Erythroblast (primary cell): ENCODE data around the gene HMGN2.

Experiments
- DNase-seq, 2 experiments: peaks; one replicate each; lab custom pipeline; 2025; lab: John Stamatoyannopoulos, UW
- GATA1 ChIP-seq: IDR thresholded peaks from 2 replicates; pipeline ENCODE4 v1.6.1; 2011; ENCODE audit warnings: low read depth, mild to moderate bottlenecking, control low read depth, low read length, moderate library complexity
- POLR2A ChIP-seq: IDR thresholded peaks from 2 replicates; pipeline ENCODE4 v1.6.1; 2011; ENCODE audit warnings: mild to moderate bottlenecking, low read length

Gene HMGN2

DNA sequence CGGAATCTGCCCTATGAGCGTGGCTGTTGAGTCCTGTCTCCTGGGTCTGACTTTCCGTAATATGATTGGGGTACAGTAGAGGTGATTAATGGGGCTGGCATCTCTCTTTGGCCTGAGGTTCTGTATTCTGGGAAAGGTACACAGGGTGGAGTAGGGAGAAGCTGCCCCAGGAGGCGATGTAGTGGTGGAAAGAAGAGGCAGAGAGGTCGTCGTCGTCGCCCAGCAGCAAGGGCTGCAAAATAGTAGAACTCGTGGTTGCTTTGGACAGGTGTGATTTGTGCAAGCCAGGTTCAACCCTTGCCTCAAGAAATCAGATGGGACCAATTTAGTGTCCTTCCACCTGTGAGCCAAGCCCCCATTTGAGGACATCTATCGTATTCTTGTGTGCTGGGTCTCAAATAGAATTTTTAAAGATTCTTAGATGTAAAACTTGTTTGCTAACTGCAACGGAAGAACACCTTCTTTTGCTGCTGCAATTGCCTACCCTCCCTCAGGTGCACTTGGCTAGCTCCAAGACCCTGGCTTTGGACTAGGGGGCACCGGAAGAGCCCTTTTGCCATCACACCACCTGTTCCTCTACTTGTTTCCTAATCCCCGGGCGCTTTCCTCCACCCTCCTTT lies 1.3 kb upstream of the HMGN2 start:
- DNase-seq: no peak
- no peak for TF ChIP-seq POLR2A

DNA sequence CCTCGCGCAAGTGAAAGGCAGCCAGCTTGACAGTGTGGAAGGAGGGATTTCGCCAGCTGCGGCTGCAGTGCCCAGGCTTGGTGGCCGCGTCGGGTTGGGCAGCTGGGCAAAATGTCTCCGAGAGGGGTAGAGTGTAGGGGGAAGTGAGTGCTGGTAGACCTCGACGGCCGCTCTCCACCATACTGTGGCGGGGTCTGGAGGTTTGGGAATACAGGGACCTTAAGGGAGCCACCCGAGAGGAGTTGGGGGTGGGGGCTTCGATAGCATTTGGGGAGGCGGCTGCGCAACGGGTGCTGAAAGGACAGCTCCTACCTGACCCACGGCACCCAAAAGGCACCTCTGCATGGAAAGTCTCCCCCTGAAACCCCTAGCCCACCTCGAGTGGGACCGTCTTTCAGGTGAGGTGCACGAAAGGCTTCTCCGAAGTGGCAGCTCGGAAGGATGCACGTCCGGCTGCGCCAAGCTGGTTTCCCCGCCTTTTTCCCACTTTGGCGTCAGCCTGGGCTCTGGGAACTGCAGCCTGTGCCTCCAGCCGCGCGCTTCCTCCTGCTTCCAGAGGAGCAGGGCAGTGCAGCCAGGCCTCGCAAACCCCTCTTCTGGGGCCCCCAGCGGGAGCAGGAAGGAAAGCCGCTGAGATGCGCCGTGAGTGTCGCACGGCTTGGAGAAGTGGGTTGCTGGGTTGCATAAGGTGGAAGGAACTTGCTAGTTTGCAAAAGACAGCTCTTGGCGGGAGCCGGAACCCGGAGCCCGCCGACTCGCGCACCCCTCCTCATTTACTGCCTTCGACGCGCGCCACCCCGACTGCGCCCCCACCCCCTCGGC lies 531 bp upstream of the HMGN2 start:
- TF ChIP-seq GATA1: no peak
- TF ChIP-seq POLR2A: peak; percentile 37
- peak; percentile 65 to 73 for DNase-seq

DNA sequence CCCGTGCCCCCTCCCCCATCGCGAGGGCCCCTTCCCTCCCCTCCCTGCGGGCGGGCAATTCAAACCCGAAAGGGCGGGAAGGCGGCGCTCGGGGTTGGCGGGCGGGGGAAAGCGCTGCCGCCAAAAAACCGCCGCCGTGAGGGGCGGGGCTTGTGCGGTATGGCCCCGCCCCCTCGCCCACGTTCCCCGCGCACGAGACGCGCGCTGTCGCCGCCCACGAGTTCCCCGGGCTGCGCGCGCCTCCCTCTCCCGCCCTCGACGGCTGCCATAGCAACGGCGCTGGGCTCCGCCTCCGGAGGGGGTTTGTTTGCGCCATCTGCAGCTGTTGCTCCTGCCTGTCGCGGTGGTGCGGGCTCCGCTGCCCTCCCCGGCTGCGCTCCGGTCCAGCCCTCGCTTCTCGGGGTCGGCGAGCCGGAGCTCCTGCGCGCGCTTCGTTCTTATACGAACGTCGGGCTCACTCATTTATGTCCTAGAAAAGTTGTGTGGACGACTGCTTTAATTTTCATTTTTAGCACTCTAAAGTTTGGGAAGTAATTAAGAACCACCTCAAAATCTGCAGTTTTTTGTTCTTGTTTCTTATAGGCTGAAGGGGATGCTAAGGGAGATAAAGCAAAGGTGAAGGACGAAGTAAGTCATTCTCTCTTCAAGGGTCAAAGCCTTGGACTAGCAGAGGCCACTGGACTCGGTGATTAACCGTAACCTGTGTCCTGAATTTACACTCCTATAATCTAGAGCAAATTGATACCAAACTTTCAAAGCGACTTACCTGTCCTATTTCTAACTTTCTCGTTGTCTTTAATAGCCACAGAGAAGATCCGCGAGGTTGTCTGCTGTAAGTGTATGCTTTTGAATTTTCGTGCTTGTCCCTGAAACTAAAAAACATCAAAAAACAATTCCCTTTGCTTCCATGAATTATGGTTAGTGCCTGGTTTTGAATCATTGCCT lies 933 bp downstream of the HMGN2 start:
- TF ChIP-seq GATA1: no peak
- peak; percentile 49 for TF ChIP-seq POLR2A

DNA sequence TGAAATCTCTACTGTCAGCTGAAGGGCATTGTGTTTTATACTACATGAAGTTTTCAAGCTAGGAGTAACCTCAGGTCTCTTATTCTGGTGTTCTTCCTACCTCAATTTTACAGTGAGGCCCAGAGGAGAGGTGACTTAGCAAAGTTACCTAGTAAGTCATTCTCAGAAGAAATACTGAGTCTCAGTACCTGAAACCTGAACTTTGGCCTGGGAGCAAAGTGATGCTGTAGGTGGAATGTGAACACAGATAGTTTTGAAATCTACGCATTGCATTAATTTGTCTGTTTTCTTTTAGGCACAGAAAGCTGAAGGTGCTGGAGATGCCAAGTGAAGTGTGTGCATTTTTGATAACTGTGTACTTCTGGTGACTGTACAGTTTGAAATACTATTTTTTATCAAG lies 2.6 kb downstream of the HMGN2 start:
- no peak for DNase-seq

More for the DNA sequence above, 933 bp downstream of the HMGN2 start:
- peak; percentile 95 to 99 for DNase-seq

DNA sequence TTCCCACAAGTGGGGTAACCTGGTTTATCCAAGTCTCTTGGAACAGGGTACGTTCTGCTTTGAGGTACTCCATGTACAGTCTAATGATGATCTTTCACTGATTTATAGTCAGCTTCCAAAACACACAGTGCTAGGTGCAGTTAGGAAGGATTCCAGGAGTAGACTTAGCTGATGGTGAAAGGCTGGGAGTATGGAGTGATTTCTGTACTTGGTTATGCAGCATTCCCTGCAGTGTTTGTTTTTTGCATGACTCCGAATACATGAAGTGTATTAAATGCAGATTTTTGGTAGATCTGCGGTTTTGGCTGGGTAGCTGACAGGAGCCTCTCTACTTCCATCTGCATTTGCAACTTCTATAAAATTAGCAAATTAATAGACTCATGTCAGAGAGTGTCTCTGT lies 3.7 kb downstream of the HMGN2 start:
- no peak for DNase-seq
- no peak for TF ChIP-seq GATA1
- no peak for TF ChIP-seq POLR2A

More for the DNA sequence above, 2.6 kb downstream of the HMGN2 start:
- TF ChIP-seq POLR2A: no peak
- no peak for TF ChIP-seq GATA1

DNA sequence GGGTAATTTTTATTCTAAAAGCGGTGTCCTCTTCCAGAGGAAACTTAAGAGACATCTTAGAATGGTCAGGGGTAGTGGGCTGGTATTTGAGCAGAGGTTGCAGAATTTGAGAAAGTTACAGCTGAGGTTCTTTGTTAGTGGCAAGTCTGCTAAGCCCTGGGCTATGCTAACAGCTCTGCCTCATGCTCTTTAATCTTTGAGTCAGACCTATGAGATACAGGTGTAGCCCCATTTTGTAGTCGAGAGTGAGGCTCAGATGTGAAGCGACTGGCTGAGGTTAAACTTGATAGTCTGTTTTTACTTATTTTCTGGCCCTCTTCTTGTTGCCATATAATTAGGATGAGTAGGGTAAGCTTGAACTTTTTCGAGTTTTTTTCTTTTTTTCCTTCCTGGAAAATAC lies 4.7 kb downstream of the HMGN2 start:
- TF ChIP-seq POLR2A: no peak
- no peak for TF ChIP-seq GATA1
- no peak for DNase-seq

DNA sequence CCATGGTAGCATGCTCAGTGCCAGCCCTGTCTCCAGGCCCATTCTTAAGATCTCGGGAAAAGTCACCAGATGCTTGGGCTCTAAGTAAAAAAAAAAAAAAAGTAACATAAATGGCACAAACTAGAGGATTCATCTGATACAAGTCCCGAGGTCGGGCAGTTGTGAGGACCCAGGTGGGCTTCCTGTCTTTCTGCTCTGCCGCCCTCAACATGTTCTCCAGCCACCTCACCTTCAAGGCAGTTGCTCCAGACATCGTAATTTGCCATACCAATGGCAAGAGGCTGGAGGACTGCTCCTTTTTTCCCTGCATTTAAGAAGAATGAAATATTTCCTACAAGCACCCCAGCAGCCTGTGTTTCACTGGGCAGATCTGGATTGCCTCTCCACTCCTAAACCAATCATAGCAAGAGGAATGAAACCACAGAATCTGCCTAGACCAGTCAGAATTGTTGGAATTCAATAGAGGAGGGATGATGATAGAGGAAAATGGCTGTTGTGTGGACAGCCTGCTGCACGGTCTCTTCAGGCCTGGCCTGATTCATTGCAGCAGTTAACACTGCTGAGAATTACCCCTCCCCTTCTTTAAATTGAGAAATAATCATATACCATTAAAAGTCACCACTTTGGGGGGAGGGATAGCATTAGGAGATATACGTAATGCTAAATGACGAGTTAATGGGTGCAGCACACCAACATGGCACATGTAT lies 5.4 kb downstream of the HMGN2 start:
- no peak for TF ChIP-seq GATA1
- TF ChIP-seq POLR2A: peak; percentile 43
- no peak for DNase-seq

DNA sequence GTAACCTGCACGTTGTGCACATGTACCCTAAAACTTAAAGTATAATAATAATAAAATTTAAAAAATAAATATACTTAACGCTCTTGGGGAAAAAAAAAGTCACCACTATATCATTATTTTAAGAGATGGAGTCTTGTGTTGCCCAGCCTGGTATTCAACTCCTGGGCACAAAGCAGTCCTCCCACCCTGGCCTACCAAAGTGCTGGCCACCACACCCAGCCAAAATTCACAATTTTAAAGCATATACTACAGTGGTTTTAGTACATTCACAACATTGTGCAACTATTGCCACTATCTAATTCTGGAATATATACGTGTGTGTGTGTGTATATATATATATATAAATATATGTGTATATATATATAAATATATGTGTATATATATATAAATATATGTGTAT lies 5.9 kb downstream of the HMGN2 start:
- TF ChIP-seq GATA1 (no peak), POLR2A (no peak)
- DNase-seq: no peak

DNA sequence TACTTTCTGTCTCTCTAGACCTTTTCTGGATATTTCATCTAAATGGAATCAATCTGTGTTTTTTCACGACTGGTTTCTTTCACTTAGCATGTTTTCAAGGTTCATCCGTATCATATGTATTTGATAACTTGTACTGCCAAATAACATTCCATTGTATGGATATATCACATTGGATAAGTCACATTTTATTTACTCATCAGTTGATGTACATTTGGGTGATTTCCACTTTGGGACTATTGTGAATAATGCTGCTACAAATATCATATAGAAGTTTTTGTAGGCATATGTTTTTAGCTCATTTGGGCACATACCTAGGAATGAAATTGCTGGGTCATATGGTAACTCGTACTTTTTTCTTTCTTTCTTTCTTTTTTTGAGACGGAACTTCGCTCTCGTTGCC lies 6.7 kb downstream of the HMGN2 start:
- no peak for DNase-seq
- TF ChIP-seq GATA1: no peak
- TF ChIP-seq POLR2A: no peak

DNA sequence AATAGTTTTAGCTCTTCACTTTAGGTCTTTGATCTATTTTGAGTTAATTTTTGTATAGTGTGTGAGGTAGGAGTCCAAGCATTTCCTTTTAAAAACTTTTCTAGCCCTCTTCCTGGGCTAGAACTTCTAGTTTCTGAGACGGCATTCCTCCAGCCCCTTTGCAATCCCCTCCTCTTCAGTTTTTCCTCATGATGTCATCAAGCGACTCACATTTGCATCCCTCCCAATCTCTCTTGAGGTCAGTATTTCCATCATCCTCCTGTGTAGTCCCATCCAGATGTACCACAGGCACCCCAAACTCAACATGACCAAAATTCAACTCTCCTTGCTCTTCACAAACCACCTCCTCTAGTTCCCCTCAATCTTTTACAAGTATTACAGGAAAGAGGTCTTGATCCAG lies 10.7 kb downstream of the HMGN2 start:
- DNase-seq: no peak
- TF ChIP-seq POLR2A: no peak
- no peak for TF ChIP-seq GATA1

DNA sequence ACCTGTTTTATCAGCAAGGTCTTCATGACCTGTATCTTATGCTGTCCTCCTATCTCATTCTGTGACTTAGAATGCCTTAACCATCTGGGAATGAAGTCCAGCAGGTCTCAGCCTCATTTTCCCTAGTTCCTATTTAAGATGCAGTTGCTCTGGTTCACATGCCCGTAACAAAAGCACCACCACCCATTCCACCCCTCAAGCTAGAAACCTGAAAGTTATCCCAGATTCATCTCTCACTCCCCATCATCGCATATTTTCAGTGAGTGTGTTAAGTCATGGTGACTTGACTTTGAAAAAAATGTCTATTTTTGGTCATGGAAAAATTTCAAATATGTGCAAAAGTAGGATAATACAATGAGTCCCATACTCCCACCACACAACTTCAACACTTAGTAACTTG lies 11.7 kb downstream of the HMGN2 start:
- DNase-seq: no peak

DNA sequence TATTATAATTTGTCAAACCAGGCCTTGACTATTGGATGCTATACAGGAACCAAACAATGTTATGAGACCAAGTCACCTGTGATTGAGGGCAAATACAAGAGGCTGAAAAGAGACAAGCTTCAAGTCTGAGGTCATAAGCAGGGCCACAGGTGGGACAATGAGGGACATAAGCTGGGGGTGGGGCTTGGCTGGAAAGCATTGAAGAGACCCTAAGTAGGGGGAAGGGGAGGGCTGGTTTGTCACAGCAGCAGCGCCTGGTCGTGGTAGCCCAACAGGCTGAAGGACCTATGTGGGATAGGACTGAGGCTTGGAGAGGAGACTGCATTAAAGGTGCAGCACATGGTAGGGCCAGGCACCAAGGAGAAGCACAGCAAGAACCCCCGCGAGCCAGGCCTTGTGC lies 17.9 kb downstream of the HMGN2 start:
- TF ChIP-seq POLR2A (no peak), GATA1 (no peak)

More for the DNA sequence above, 11.7 kb downstream of the HMGN2 start:
- TF ChIP-seq GATA1 (no peak), POLR2A (no peak)

DNA sequence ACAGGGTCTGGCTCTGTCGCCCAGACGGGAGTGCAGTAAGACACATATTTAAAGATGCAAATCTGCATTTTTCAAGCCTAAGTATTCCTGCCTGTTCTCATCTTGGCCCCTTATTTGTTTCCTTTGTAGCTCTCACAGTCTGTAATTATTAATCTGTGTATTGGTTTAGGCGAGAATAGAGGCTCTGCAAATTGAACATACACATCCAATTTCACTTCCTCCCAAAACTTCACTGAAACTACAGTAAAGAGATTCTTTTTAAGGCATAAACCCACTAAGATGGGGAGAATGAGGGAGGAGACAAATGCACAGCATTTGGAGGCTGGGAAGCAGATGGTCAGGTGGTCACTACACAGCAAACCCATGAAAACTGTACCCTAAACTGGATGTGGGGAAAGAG lies 21.0 kb downstream of the HMGN2 start:
- DNase-seq: no peak
- TF ChIP-seq GATA1 (no peak), POLR2A (no peak)

More for the DNA sequence above, 17.9 kb downstream of the HMGN2 start:
- no peak for DNase-seq

DNA sequence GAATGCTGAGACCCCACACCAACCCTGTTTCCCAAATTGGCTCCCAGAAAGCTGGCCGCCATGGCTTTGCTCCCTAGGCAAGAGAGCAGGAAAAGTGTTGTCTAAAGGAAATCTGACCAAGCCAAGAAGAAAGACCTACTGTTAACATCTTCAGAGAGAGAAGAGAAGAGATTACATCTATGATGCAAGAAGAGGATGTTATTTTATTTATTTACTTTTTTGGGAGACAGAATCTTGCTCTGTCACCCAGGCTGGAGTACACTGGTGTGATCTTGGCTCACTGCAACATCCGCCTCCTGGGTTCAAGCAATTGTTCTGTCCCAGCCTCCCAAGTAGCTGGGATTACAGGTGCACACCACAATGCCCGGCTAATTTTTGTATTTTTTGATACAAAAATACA lies 21.7 kb downstream of the HMGN2 start:
- no peak for DNase-seq
- TF ChIP-seq GATA1 (no peak), POLR2A (no peak)
